Sigmoid colon (tissue), 7 donors: Measurements from ENCODE around the gene GGACT. TPM values are rescaled to one million over a fixed set of nuclear protein-coding genes. Genes with fewer than 3 reads are reported as not detected.

Source experiments
- DNase-seq: peaks from one replicate; pipeline ENCODE4 v3.0.0-alpha.2; 2019
- H3K27ac ChIP-seq, 4 donors: fragments of 200-600 bp; sonication (generic); one replicate each; pipeline ENCODE4 v1.5.1; 2016 to 2019; ENCODE audit warnings: mild to moderate bottlenecking in 1 of 4
- H3K27me3 ChIP-seq, 3 donors: fragments of 200-600 bp; sonication (generic); one replicate each; pipeline ENCODE4 v1.5.1; 2019; ENCODE audit warnings: mild to moderate bottlenecking in 1 of 3
- H3K36me3 ChIP-seq, 4 donors: fragments of 200-600 bp; sonication (generic); one replicate each; pipeline ENCODE4 v1.5.1; 2016 to 2019
- H3K4me1 ChIP-seq, 4 donors: fragments of 200-600 bp; sonication (generic); one replicate each; pipeline ENCODE4 v1.5.1; 2017 to 2019
- H3K4me3 ChIP-seq, 4 donors: fragments of 200-600 bp; sonication (generic); one replicate each; pipeline ENCODE4 v1.5.1; 2017 to 2019; ENCODE audit warnings: mild to moderate bottlenecking in 2 of 4, moderate library complexity in 1 of 4
- H3K9me3 ChIP-seq, 4 donors: fragments of 200-600 bp in 3 of 4; sonication (generic) in 3 of 4; one replicate each; pipeline versions ENCODE4 v1.5.1 to v1.6.1; 2013 to 2019
- EP300 ChIP-seq, 4 donors: sonication (generic); formaldehyde crosslinking; IDR thresholded peaks; one replicate each; pipeline ENCODE4 v1.6.1; 2017; ENCODE audit warnings: antibody characterized with exemption in 4 of 4
- POLR2A ChIP-seq, 2 donors: fragments of 450-650 bp; IDR thresholded peaks; one replicate each; pipeline ENCODE4 v1.6.1; 2016; ENCODE audit warnings: antibody characterized with exemption in 2 of 2, mild to moderate bottlenecking in 2 of 2, moderate library complexity in 2 of 2
- POLR2AphosphoS5 ChIP-seq, 4 donors: sonication (generic); formaldehyde crosslinking; IDR thresholded peaks; one replicate each; pipeline ENCODE4 v1.6.1; 2017; ENCODE audit warnings: antibody characterized with exemption in 4 of 4
- WGBS, 2 donors: extraction: QIAGEN DNeasy Blood & Tissue Kit; methylation state at CpG; one replicate each; pipeline ENCODE4 v1.1.7; 2013; 5-methylcytosine and 5-hydroxymethylcytosine counted together
- intact Hi-C: fragments of 100-400 bp; cut with DNase I; formaldehyde crosslinking; loops from one replicate; pipeline ENCODE4 v1.15.1; 2023
- polyA plus RNA-seq, 3 donors: library from polyadenylated mRNA; stranded (reverse); fragments of 200-250 nt; gene quantifications; one replicate each; pipeline ENCODE4 v1.2.3, GENCODE V29; 2013
- total RNA-seq, 4 donors: library from RNA; depleted of rRNA; stranded (reverse); fragments of >200 nt; gene quantifications; one replicate each; pipeline ENCODE4 v1.1.0, GENCODE V29; 2016
- TF ChIP-seq, protein P1 (sequence below), 4 experiments: fragments of 450-650 bp in 3 of 4; fragments of 200-600 bp in 1 of 4; IDR thresholded peaks; one replicate each; pipeline ENCODE4 v1.5.1; 2016 to 2019; ENCODE audit warnings: antibody characterized with exemption in 4 of 4, mild to moderate bottlenecking in 3 of 4, moderate library complexity in 2 of 4
- donor health status: healthy with polysubstance abuse.
- donor health status: Bipolar disorder and iron deficiency.
- donor health status: healthy.

The GGACT gene
- total and polyA plus RNA-seq, 7 donors, result 0.99 to 3.0 (median 2.2) TPM

DNA sequence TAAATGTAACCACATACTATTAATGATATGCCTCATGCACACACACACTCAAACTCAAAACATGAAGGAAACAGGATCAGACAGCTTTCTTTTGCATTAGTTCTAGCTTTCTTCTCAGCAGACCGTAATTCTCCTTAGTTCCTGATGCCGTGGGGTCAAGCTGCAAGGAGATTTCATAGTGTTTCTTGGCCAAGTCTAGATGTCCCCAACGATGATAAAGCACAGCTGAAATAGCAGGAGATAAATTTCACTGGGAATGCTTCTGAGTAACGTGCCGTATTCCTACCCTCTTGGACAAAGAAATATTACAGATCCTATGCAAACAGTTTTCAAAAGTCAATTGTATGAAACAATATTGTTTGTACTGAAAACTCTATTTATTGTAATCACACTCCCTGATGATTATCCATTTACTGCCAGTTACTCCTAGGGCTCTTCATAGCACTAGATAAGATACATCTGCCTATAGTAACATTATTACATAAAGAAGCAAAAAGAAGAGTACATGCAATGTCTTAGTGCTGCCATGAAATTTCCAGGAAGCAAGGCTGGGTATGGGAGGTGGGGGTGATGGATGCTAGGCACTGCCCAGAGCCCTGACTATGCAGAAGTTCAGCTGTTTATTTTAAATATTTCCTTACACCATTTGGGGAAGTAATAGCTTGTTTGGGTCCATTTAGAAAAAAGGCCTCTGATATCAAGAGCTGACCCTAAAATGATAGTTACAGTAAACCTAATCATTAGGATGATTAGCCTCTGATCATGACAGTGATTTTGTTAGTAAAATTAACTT is 16.5 kb upstream of the GGACT start:
- H3K9me3 ChIP-seq, result no peaks in the 10 kb centered on the region
- no peak for DNase-seq
- TF ChIP-seq POLR2AphosphoS5 (IDR thresholded peaks at IDR 0.05), result no peak
- no peak for TF ChIP-seq POLR2A (IDR thresholded peaks at IDR 0.05)
- no peak for TF ChIP-seq EP300 (IDR thresholded peaks at IDR 0.05)
- TF ChIP-seq, protein P1, sequence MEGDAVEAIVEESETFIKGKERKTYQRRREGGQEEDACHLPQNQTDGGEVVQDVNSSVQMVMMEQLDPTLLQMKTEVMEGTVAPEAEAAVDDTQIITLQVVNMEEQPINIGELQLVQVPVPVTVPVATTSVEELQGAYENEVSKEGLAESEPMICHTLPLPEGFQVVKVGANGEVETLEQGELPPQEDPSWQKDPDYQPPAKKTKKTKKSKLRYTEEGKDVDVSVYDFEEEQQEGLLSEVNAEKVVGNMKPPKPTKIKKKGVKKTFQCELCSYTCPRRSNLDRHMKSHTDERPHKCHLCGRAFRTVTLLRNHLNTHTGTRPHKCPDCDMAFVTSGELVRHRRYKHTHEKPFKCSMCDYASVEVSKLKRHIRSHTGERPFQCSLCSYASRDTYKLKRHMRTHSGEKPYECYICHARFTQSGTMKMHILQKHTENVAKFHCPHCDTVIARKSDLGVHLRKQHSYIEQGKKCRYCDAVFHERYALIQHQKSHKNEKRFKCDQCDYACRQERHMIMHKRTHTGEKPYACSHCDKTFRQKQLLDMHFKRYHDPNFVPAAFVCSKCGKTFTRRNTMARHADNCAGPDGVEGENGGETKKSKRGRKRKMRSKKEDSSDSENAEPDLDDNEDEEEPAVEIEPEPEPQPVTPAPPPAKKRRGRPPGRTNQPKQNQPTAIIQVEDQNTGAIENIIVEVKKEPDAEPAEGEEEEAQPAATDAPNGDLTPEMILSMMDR (IDR thresholded peaks at IDR 0.05), result no peak
- no peak overlapping the region for H3K27ac ChIP-seq
- 79% methylated on average over 5 of the region's 5 CpGs for WGBS, 2 donors
- H3K4me1 ChIP-seq, result no peaks in the 10 kb centered on the region
- H3K36me3 ChIP-seq, result peaks cover 0 to 10% (median 0%) of the 10 kb centered on the region in 4 donors
- H3K27me3 ChIP-seq, result no peaks in the 10 kb centered on the region
- intact Hi-C loops, result no loop called here
- no peak overlapping the region for H3K4me3 ChIP-seq

DNA sequence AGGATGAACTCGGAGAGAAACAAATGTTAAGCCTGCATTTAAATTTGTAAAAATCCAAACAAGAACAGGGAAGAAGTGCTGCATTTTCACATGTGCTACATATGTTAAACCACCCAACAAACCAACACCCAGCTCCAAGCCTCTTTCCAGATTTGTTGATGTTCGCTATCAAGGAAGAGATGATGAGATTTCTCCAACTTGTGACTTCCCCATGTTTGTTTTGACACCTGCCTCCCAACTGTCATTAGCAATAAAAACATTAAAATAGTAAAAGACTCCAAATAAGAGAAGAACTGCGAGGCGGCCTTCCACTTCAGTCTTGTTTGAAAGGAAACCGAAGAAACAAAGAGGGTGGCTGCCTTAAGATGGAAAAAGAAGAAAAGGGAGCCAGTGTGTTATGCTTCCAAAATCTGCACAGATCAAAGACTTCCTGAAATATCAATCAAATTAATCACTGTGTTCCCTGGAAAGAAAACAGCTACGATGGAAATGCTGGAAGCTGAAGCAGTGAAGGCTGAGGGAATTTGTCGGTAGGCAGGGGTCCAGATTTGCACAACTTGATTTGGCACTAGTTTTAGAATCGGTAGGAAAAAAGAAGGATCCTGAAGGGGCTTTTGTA is 14.0 kb upstream of the GGACT start:
- intact Hi-C loops, result no loop called here
- H3K36me3 ChIP-seq, result peaks cover 0 to 4% (median 0%) of the 10 kb centered on the region in 4 donors
- TF ChIP-seq POLR2AphosphoS5 (IDR thresholded peaks at IDR 0.05) (no peak), EP300 (IDR thresholded peaks at IDR 0.05) (no peak), POLR2A (IDR thresholded peaks at IDR 0.05) (no peak)
- TF ChIP-seq, protein P1 (IDR thresholded peaks at IDR 0.05), result no peak
- H3K27me3 ChIP-seq, result no peaks in the 10 kb centered on the region
- no peaks in the 10 kb centered on the region for H3K9me3 ChIP-seq
- H3K27ac ChIP-seq, result no peak overlapping the region
- WGBS, 2 donors, result 77 to 90% methylated on average over 8 of the region's 8 CpGs
- no peak for DNase-seq
- H3K4me3 ChIP-seq, result no peak overlapping the region
- no peaks in the 10 kb centered on the region for H3K4me1 ChIP-seq

DNA sequence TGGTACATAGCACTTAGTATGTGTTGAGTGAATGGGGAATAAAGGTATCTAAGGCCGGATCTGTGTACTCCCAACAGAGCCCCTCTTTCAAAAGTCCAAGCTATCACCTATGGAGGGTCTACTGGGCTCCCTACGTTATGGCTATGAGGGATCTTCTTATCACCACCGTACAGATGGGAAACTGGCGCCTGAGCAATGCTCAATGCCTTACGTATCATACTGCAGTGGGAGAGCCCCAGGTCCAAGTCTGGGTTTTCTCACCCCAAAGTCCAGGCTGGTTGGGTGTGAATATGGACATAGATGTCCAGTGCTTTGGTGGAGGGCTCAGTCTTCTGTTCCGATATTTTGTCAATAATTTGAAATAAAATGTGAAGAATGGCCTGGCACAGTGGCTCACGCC is 13.1 kb upstream of the GGACT start:
- Histone ChIP-seq H3K36me3 (no peaks in the 10 kb centered on the region), H3K9me3 (no peaks in the 10 kb centered on the region), H3K4me1 (no peaks in the 10 kb centered on the region), H3K27me3 (no peaks in the 10 kb centered on the region), H3K4me3 (no peak overlapping the region), H3K27ac (no peak overlapping the region)
- no peak for DNase-seq
- intact Hi-C loops, result no loop called here
- WGBS, 2 donors, result 96 to 97% methylated on average over 7 of the region's 7 CpGs
- TF ChIP-seq POLR2A (IDR thresholded peaks at IDR 0.05), result no peak
- TF ChIP-seq, protein P1 (IDR thresholded peaks at IDR 0.05), result no peak
- no peak for TF ChIP-seq EP300 (IDR thresholded peaks at IDR 0.05)
- no peak for TF ChIP-seq POLR2AphosphoS5 (IDR thresholded peaks at IDR 0.05)

DNA sequence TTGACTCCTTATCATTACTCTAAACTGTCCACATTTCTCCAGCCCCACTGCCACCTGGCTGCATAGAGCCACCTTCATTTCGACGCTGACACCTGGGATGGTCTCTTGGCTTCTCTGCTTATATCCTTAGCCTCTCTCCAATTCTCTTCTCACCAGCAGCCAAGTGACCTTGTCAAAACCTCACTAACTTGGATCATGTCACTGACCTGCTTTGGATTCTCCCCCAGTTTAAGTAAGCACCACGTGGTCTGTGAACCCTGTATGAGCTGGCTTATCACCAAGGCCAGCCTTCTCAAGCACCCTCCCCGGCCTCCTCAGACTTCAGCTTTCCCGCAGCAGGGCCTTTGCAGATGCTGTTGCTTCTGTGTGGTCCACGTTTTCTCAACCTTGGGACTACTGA is 12.3 kb upstream of the GGACT start:
- intact Hi-C loops, result no loop called here
- H3K4me1 ChIP-seq, result no peaks in the 10 kb centered on the region
- H3K27ac ChIP-seq, result no peak overlapping the region
- no peaks in the 10 kb centered on the region for H3K36me3 ChIP-seq
- TF ChIP-seq POLR2AphosphoS5 (IDR thresholded peaks at IDR 0.05) (no peak), POLR2A (IDR thresholded peaks at IDR 0.05) (no peak)
- H3K4me3 ChIP-seq, result no peak overlapping the region
- H3K27me3 ChIP-seq, result no peaks in the 10 kb centered on the region
- H3K9me3 ChIP-seq, result no peaks in the 10 kb centered on the region
- no peak for DNase-seq
- 59 to 68% methylated on average over 6 of the region's 6 CpGs for WGBS, 2 donors

DNA sequence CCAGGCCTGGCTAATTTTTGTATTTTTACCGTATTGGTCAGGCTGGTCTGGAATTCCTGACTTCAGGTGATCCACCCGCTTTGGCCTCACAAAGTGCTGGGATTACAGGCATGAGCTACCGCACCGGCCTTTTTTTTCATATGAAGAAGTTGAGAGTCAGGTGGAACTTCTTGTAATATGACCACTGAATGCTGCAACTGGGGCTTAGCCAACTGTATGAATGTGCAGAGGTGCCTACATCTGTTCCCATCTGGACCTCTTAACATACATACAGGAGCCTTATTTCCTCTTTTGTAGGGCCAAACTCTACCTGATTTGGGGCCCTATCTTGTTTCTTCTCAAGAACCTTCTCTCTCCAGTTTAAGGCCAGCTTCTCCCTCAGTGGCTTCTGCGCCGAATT is 11.9 kb upstream of the GGACT start:
- intact Hi-C loops, result no loop called here
- no peak for TF ChIP-seq EP300 (IDR thresholded peaks at IDR 0.05)
- no peak for TF ChIP-seq POLR2A (IDR thresholded peaks at IDR 0.05)
- TF ChIP-seq, protein P1 (IDR thresholded peaks at IDR 0.05), result no peak
- no peak for TF ChIP-seq POLR2AphosphoS5 (IDR thresholded peaks at IDR 0.05)
- DNase-seq, result no peak
- Histone ChIP-seq H3K36me3 (no peaks in the 10 kb centered on the region), H3K27me3 (no peaks in the 10 kb centered on the region), H3K27ac (no peak overlapping the region), H3K4me1 (no peaks in the 10 kb centered on the region), H3K4me3 (no peak overlapping the region), H3K9me3 (no peaks in the 10 kb centered on the region)
- WGBS, 2 donors, result 95 to 96% methylated on average over 6 of the region's 6 CpGs
